Loucy (cell line): ENCODE measurements around the gene GREB1L.

Experiments used
- EZH2phosphoT487 ChIP-seq: fragments of 200-600 bp; IDR thresholded peaks from 2 replicates; pipeline ENCODE4 v1.6.1; 2018; ENCODE audit warnings: antibody characterized with exemption, mild to moderate bottlenecking, moderate library complexity, borderline replicate concordance
- TF ChIP-seq, protein P1 (sequence below): fragments of 200-600 bp; sonication (generic); conservative IDR thresholded peaks from 2 replicates; pipeline ENCODE4 v1.5.1; 2014; ENCODE audit warnings: mild to moderate bottlenecking, antibody characterized with exemption, low read length

DNA sequence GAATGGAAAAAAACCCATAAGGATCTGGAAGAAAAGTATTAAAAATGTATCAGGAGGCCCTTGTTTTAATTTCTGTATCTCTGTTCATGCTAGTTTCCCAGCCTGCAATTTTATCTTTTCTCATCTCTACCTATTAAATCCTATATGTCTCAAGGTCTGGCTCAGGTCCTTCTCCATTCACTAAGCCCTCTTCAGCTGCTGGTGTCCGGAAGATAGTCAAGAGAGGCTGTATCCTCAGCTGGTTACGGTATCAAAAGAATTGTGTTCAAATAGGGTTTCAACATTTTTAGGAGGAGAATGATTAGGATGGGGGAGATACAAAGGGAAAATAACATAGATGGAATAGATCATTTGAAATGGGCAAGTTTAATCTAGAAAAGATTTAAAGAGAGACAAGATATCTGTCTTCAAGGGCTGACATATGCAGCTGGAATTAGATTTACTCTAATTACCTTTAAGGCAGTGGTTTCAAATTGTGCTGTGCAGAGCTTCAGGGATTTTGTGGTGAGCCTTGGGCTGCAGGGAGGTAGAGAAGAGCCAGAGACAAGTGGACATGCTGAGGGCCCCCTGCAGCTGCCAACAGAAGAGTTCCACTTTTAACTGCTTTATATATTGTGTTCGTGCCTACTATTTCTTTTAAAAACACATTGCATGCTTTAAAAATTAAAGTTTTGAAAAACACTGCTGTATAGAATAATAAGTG lies 24.1 kb downstream of the GREB1L start:
- TF ChIP-seq, protein P1, sequence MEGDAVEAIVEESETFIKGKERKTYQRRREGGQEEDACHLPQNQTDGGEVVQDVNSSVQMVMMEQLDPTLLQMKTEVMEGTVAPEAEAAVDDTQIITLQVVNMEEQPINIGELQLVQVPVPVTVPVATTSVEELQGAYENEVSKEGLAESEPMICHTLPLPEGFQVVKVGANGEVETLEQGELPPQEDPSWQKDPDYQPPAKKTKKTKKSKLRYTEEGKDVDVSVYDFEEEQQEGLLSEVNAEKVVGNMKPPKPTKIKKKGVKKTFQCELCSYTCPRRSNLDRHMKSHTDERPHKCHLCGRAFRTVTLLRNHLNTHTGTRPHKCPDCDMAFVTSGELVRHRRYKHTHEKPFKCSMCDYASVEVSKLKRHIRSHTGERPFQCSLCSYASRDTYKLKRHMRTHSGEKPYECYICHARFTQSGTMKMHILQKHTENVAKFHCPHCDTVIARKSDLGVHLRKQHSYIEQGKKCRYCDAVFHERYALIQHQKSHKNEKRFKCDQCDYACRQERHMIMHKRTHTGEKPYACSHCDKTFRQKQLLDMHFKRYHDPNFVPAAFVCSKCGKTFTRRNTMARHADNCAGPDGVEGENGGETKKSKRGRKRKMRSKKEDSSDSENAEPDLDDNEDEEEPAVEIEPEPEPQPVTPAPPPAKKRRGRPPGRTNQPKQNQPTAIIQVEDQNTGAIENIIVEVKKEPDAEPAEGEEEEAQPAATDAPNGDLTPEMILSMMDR, result no peak
- no peak for TF ChIP-seq EZH2phosphoT487
